HEK293 (cell line): ENCODE data around the gene LAMA2.

Experiments used
- CTCF ChIA-PET: fragments of 350-600 bp; formaldehyde crosslinking; extraction: SDS; loops from one replicate; lab custom pipeline; 2021; ENCODE audit warnings: antibody characterized with exemption; lab: Yijun Ruan, JAX
- POLR2A ChIA-PET: fragments of 300-600 bp; formaldehyde crosslinking; extraction: SDS; loops from one replicate; lab custom pipeline; 2020; ENCODE audit warnings: antibody characterized with exemption, inconsistent platforms; lab: Yijun Ruan, JAX
- H3K27ac ChIP-seq: fragments of 200-500 bp; sonication (Bioruptor generic); 2 replicates; pipeline ENCODE4 v1.5.1; 2014; ENCODE audit warnings: low read depth, low read length, control low read depth, inconsistent platforms; ENCODE audit errors: extremely low read depth
- H3K36me3 ChIP-seq, 2 experiments: fragments of 200-500 bp in 1 of 2; sonication (Bioruptor generic) in 1 of 2; 1 replicate in 1 of 2; 2 replicates in 1 of 2; pipeline ENCODE4 v1.5.1; 2014 to 2017; ENCODE audit warnings: inconsistent platforms in 2 of 2, low read length in 2 of 2; ENCODE audit not compliant: control insufficient read depth in 2 of 2, insufficient read depth in 1 of 2
- H3K4me1 ChIP-seq: fragments of 200-500 bp; sonication (Bioruptor generic); 2 replicates; pipeline ENCODE4 v1.5.1; 2014; ENCODE audit warnings: mild to moderate bottlenecking, low read length, inconsistent platforms; ENCODE audit not compliant: control insufficient read depth, insufficient read depth
- H3K4me3 ChIP-seq: 2 replicates; pipeline ENCODE4 v1.5.1; 2011; ENCODE audit warnings: low read depth, mild to moderate bottlenecking, control low read depth, low read length, moderate library complexity
- H3K9me3 ChIP-seq: fragments of 200-500 bp; sonication (Bioruptor generic); 2 replicates; pipeline ENCODE4 v1.5.1; 2014; ENCODE audit warnings: low read depth, low read length, inconsistent platforms; ENCODE audit not compliant: control insufficient read depth, insufficient read depth
- BCL11B ChIP-seq: fragments of 450-650 bp; formaldehyde crosslinking; IDR thresholded peaks from 2 replicates; pipeline ENCODE4 v1.5.1; 2016; ENCODE audit warnings: low read depth, missing biosample characterization, missing genetic modification characterization
- GFI1B ChIP-seq: fragments of 450-650 bp; formaldehyde crosslinking; IDR thresholded peaks from 2 replicates; pipeline ENCODE4 v1.5.1; 2016; ENCODE audit warnings: missing biosample characterization, missing genetic modification characterization
- GLIS1 ChIP-seq: fragments of 450-650 bp; formaldehyde crosslinking; IDR thresholded peaks from 2 replicates; pipeline ENCODE4 v1.5.1; 2016; ENCODE audit warnings: missing biosample characterization, missing genetic modification characterization
- HOXD13 ChIP-seq: sonication (generic); formaldehyde crosslinking; IDR thresholded peaks from 2 replicates; pipeline ENCODE4 v1.8.0; 2022; ENCODE audit warnings: missing genetic modification reagents, borderline replicate concordance
- INSM2 ChIP-seq: fragments of 450-650 bp; formaldehyde crosslinking; IDR thresholded peaks from 2 replicates; pipeline ENCODE4 v1.5.1; 2016; ENCODE audit warnings: missing biosample characterization, missing genetic modification characterization
- KLF10 ChIP-seq: fragments of 450-650 bp; IDR thresholded peaks from 2 replicates; pipeline ENCODE4 v1.5.1; 2018; ENCODE audit warnings: missing biosample characterization, mild to moderate bottlenecking, missing genetic modification characterization
- OSR2 ChIP-seq: fragments of 450-650 bp; formaldehyde crosslinking; IDR thresholded peaks from 2 replicates; pipeline ENCODE4 v1.5.1; 2016; ENCODE audit warnings: missing biosample characterization, missing genetic modification characterization
- OVOL3 ChIP-seq: fragments of 450-650 bp; formaldehyde crosslinking; IDR thresholded peaks from 2 replicates; pipeline ENCODE4 v1.5.1; 2016; ENCODE audit warnings: missing biosample characterization, missing genetic modification characterization
- PRDM6 ChIP-seq: fragments of 450-650 bp; formaldehyde crosslinking; IDR thresholded peaks from 2 replicates; pipeline ENCODE4 v1.5.1; 2017; ENCODE audit warnings: missing biosample characterization, missing genetic modification characterization
- SP2 ChIP-seq: fragments of 450-650 bp; formaldehyde crosslinking; IDR thresholded peaks from 2 replicates; pipeline ENCODE4 v1.5.1; 2016; ENCODE audit warnings: missing biosample characterization, missing genetic modification characterization
- TRIM28 ChIP-seq: IDR thresholded peaks from 2 replicates; pipeline ENCODE4 v1.6.1; 2011; ENCODE audit warnings: low read length, control low read depth, borderline replicate concordance
- WT1 ChIP-seq: fragments of 450-650 bp; formaldehyde crosslinking; IDR thresholded peaks from 2 replicates; pipeline ENCODE4 v1.5.1; 2016; ENCODE audit warnings: missing biosample characterization, missing genetic modification characterization
- YY1 ChIP-seq: fragments of 450-650 bp; formaldehyde crosslinking; IDR thresholded peaks from 2 replicates; pipeline ENCODE4 v1.5.1; 2018; ENCODE audit warnings: missing biosample characterization, missing genetic modification characterization
- ZBTB17 ChIP-seq: fragments of 450-650 bp; formaldehyde crosslinking; IDR thresholded peaks from 2 replicates; pipeline ENCODE4 v1.5.1; 2016; ENCODE audit warnings: missing biosample characterization, missing genetic modification characterization
- ZBTB44 ChIP-seq: fragments of 450-650 bp; IDR thresholded peaks from 2 replicates; pipeline ENCODE4 v1.5.1; 2018; ENCODE audit warnings: missing biosample characterization, mild to moderate bottlenecking, missing genetic modification characterization
- ZEB2 ChIP-seq: fragments of 450-650 bp; formaldehyde crosslinking; IDR thresholded peaks from 2 replicates; pipeline ENCODE4 v1.5.1; 2016; ENCODE audit warnings: missing biosample characterization, missing genetic modification characterization
- ZNF138 ChIP-seq: fragments of 450-650 bp; formaldehyde crosslinking; IDR thresholded peaks from 2 replicates; pipeline ENCODE4 v1.5.1; 2016; ENCODE audit warnings: missing biosample characterization, missing genetic modification characterization, borderline replicate concordance
- ZNF18 ChIP-seq: fragments of 450-650 bp; formaldehyde crosslinking; IDR thresholded peaks from 2 replicates; pipeline ENCODE4 v1.5.1; 2016; ENCODE audit warnings: missing biosample characterization, missing genetic modification characterization
- ZNF239 ChIP-seq: fragments of 450-650 bp; formaldehyde crosslinking; IDR thresholded peaks from 2 replicates; pipeline ENCODE4 v1.5.1; 2016; ENCODE audit warnings: missing biosample characterization, missing genetic modification characterization
- ZNF449 ChIP-seq: fragments of 450-650 bp; formaldehyde crosslinking; IDR thresholded peaks from 2 replicates; pipeline ENCODE4 v1.5.1; 2017; ENCODE audit warnings: missing biosample characterization, mild to moderate bottlenecking, missing genetic modification characterization, moderate library complexity
- ZNF513 ChIP-seq: fragments of 450-650 bp; IDR thresholded peaks from 2 replicates; pipeline ENCODE4 v1.5.1; 2018; ENCODE audit warnings: missing biosample characterization, missing genetic modification characterization
- ZNF596 ChIP-seq: fragments of 450-650 bp; IDR thresholded peaks from 2 replicates; pipeline ENCODE4 v1.5.0; 2018; ENCODE audit warnings: missing biosample characterization, mild to moderate bottlenecking, missing genetic modification characterization, moderate library complexity
- ZNF843 ChIP-seq: fragments of 450-650 bp; formaldehyde crosslinking; IDR thresholded peaks from 2 replicates; pipeline ENCODE4 v1.5.1; 2016; ENCODE audit warnings: missing biosample characterization, missing genetic modification characterization
- ZXDB ChIP-seq: fragments of 450-650 bp; formaldehyde crosslinking; IDR thresholded peaks from 2 replicates; pipeline ENCODE4 v1.5.1; 2016; ENCODE audit warnings: missing biosample characterization, missing genetic modification characterization

LAMA2 gene

GRCh38 chr6:129317931-129318820 lies 435.2 kb downstream of the LAMA2 start:
- Histone ChIP-seq H3K27ac (no peak overlapping the region), H3K36me3 (no peaks in the 10 kb centered on the region), H3K4me3 (no peak overlapping the region), H3K4me1 (peaks cover 6% of the 10 kb centered on the region), H3K9me3 (no peaks in the 10 kb centered on the region)
- POLR2A ChIA-PET: no interaction called here
- CTCF ChIA-PET: interaction anchor here (0.5 kb wide), 2 partner anchors 52 to 307 kb away, joined by 3 read pairs; no protein-coding TSS in a partner anchor
- TF ChIP-seq ZNF449 (no peak), OVOL3 (tag by site-specific recombination) (peak; percentile 79; the same call in 1 of the 2 replicates), YY1 (tag by site-specific recombination) (peak; percentile 29; the same call in 1 of the 2 replicates), PRDM6 (tag by site-specific recombination) (peak; percentile 95), ZNF138 (tag by site-specific recombination) (no peak), ZNF18 (tag by site-specific recombination) (0 out of 2 replicates have a peak, but pooled peaks have one; percentile 15), ZXDB (tag by site-specific recombination) (peak; percentile 44; the same call in 1 of the 2 replicates), BCL11B (tag by site-specific recombination) (no peak), ZNF239 (tag by site-specific recombination) (no peak), ZEB2 (tag by site-specific recombination) (peak; percentile 37; the same call in 1 of the 2 replicates), GLIS1 (peak; percentile 85), SP2 (tag by site-specific recombination) (no peak), ZNF596 (tag by site-specific recombination) (0 out of 2 replicates have a peak, but pooled peaks have one; percentile 14), ZNF513 (tag by site-specific recombination) (0 out of 2 replicates have a peak, but pooled peaks have one; percentile 30), ZNF843 (peak; percentile 61; the same call in 1 of the 2 replicates), ZBTB44 (tag by site-specific recombination) (peak; percentile 99), GFI1B (tag by site-specific recombination) (0 out of 2 replicates have a peak, but pooled peaks have one; percentile 56), INSM2 (tag by site-specific recombination) (0 out of 2 replicates have a peak, but pooled peaks have one; percentile 40), OSR2 (tag by site-specific recombination) (peak; percentile 94), HOXD13 (CRISPR knock-in tag) (peak; percentile 86), WT1 (peak; percentile 82), TRIM28 (peak; percentile 66; the same call in 1 of the 2 replicates), ZBTB17 (tag by site-specific recombination) (peak; percentile 96), KLF10 (tag by site-specific recombination) (peak; percentile 57; the same call in 1 of the 2 replicates)
